ENCODE data around the gene CNNM2.
"Not testable (repeated sequence)": the region's sequence is repeated elsewhere in the genome, so short reads cannot be mapped to it uniquely, and the experiment has no call there.

CNNM2 gene

GRCh38 chr10:102927311-102928010 is 9.4 kb downstream of the CNNM2 start:
- no peak for DNase-seq

- DNase-seq = not testable (repeated sequence)
Observed at GRCh38 chr10:102928442-102928841, 10.3 kb downstream of the CNNM2 start.

- DNase-seq = no peak
Observed at GRCh38 chr10:102930720-102931119, 12.6 kb downstream of the CNNM2 start.

GRCh38 chr10:102931643-102932042 is 13.5 kb downstream of the CNNM2 start:
- DNase-seq = no peak

- DNase-seq = no peak
Observed at GRCh38 chr10:102935505-102935904, 17.4 kb downstream of the CNNM2 start.

- DNase-seq = no peak
Observed at GRCh38 chr10:102935939-102936605, 18.0 kb downstream of the CNNM2 start.

GRCh38 chr10:102941401-102941800 is 23.3 kb downstream of the CNNM2 start:
- DNase-seq = no peak

GRCh38 chr10:102945449-102945848 is 27.4 kb downstream of the CNNM2 start:
- DNase-seq = no peak

GRCh38 chr10:102945962-102946361 is 27.9 kb downstream of the CNNM2 start:
- peak; percentile 26 for DNase-seq

GRCh38 chr10:102946992-102947391 is 28.9 kb downstream of the CNNM2 start:
- DNase-seq = no peak

- no peak for DNase-seq
Observed at GRCh38 chr10:102948176-102948575, 30.1 kb downstream of the CNNM2 start.

GRCh38 chr10:102948786-102949185 is 30.7 kb downstream of the CNNM2 start:
- DNase-seq = no peak

- DNase-seq = no peak
Observed at GRCh38 chr10:102949916-102950315, 31.8 kb downstream of the CNNM2 start.

GRCh38 chr10:102951316-102951715 is 33.2 kb downstream of the CNNM2 start:
- DNase-seq = no peak

- no peak for DNase-seq
Observed at GRCh38 chr10:102959360-102959759, 41.3 kb downstream of the CNNM2 start.

- DNase-seq = no peak
Observed at GRCh38 chr10:102960157-102960556, 42.1 kb downstream of the CNNM2 start.

- DNase-seq = no peak
Observed at GRCh38 chr10:102962267-102962666, 44.2 kb downstream of the CNNM2 start.

GRCh38 chr10:102962951-102963755 is 45.1 kb downstream of the CNNM2 start:
- DNase-seq = peak; percentile 18

- DNase-seq = no peak
Observed at GRCh38 chr10:102963756-102964025, 45.6 kb downstream of the CNNM2 start.

- DNase-seq = not testable (repeated sequence)
Observed at GRCh38 chr10:102964064-102964463, 46.0 kb downstream of the CNNM2 start.

- DNase-seq = no peak
Observed at GRCh38 chr10:102964713-102965112, 46.6 kb downstream of the CNNM2 start.

GRCh38 chr10:102965311-102965851 is 47.3 kb downstream of the CNNM2 start:
- no peak for DNase-seq

- no peak for DNase-seq
Observed at GRCh38 chr10:102967123-102967522, 49.0 kb downstream of the CNNM2 start.

All from eye (tissue), 1 donor.